CD14-positive monocyte (primary cell): Measurements from ENCODE around the gene GDF10. TPM values are rescaled to one million over a fixed set of nuclear protein-coding genes. Genes with fewer than 3 reads are reported as not detected.

Source experiments
- DNase-seq, 3 donors: peaks; one replicate each; pipeline ENCODE4 v3.0.0-alpha.2; 2011 to 2022
- H2AFZ ChIP-seq: 2 replicates; pipeline ENCODE4 v1.6.0; 2012; ENCODE audit warnings: mild to moderate bottlenecking, low read depth, low read length, inconsistent platforms; ENCODE audit not compliant: insufficient read depth, poor library complexity, severe bottlenecking
- H3K27ac ChIP-seq, 2 donors: 1 replicate in 1 of 2; 2 replicates in 1 of 2; pipeline ENCODE4 v1.5.1; 2012 to 2013; ENCODE audit warnings: low read length in 2 of 2, control low read depth in 1 of 2, inconsistent platforms in 1 of 2, low read depth in 1 of 2, mild to moderate bottlenecking in 1 of 2
- H3K27me3 ChIP-seq, 2 donors: one replicate each; pipeline versions ENCODE4 v1.6.0 to v1.6.1; 2011 to 2013; ENCODE audit warnings: low read length in 2 of 2; ENCODE audit not compliant: control insufficient read depth in 2 of 2, insufficient read depth in 2 of 2
- H3K36me3 ChIP-seq, 2 donors: replicated peaks in 1 of 2; 1 replicate in 1 of 2; 2 replicates in 1 of 2; pipeline versions ENCODE4 v1.5.1 to v1.6.1; 2012 to 2013; ENCODE audit warnings: low read length in 2 of 2, control low read depth in 1 of 2, inconsistent platforms in 1 of 2, mild to moderate bottlenecking in 1 of 2; ENCODE audit not compliant: insufficient read depth in 2 of 2, control insufficient read depth in 1 of 2
- H3K4me1 ChIP-seq, 2 donors: 1 replicate in 1 of 2; 2 replicates in 1 of 2; pipeline versions ENCODE4 v1.5.1 to v1.6.1; 2012 to 2013; ENCODE audit warnings: low read length in 2 of 2, control low read depth in 1 of 2, inconsistent platforms in 1 of 2, mild to moderate bottlenecking in 1 of 2, moderate library complexity in 1 of 2; ENCODE audit not compliant: insufficient read depth in 2 of 2, control insufficient read depth in 1 of 2
- H3K4me2 ChIP-seq: replicated peaks from 2 replicates; pipeline ENCODE3; 2012; ENCODE audit warnings: low read length, moderate library complexity, mild to moderate bottlenecking; ENCODE audit not compliant: poor library complexity, severe bottlenecking; ENCODE audit errors: extremely low read depth
- H3K4me3 ChIP-seq, 3 experiments: fragments of 200-600 bp in 1 of 3; sonication (generic) in 1 of 3; replicated peaks in 1 of 3; 1 replicate in 2 of 3; 2 replicates in 1 of 3; pipeline ENCODE4 v1.5.1; 2011 to 2013; ENCODE audit warnings: low read length in 3 of 3, mild to moderate bottlenecking in 3 of 3, control low read depth in 2 of 3, low read depth in 2 of 3, inconsistent platforms in 1 of 3, moderate library complexity in 1 of 3
- H3K79me2 ChIP-seq: 2 replicates; pipeline ENCODE4 v1.6.0; 2012; ENCODE audit warnings: mild to moderate bottlenecking, control low read depth, inconsistent platforms, low read length, moderate library complexity; ENCODE audit not compliant: insufficient read depth
- H3K9ac ChIP-seq: 2 replicates; pipeline ENCODE4 v1.6.0; 2017; ENCODE audit warnings: low read length, mild to moderate bottlenecking; ENCODE audit not compliant: insufficient read depth, poor library complexity, severe bottlenecking
- H3K9me3 ChIP-seq, 2 donors: replicated peaks in 1 of 2; 1 replicate in 1 of 2; 2 replicates in 1 of 2; pipeline versions ENCODE4 v1.5.1 to v1.6.1; 2012 to 2013; ENCODE audit warnings: low read length in 2 of 2, control low read depth in 1 of 2; ENCODE audit not compliant: control insufficient read depth in 1 of 2, insufficient read depth in 1 of 2
- H4K20me1 ChIP-seq: 2 replicates; pipeline ENCODE4 v1.6.0; 2012; ENCODE audit warnings: mild to moderate bottlenecking, low read length, control low read depth, moderate library complexity; ENCODE audit not compliant: insufficient read depth
- H3K27ac Mint-ChIP-seq, 7 donors: one replicate each; pipeline ENCODE4 v1.8.0; 2020; ENCODE audit warnings: mild to moderate bottlenecking in 7 of 7, mixed read lengths in 7 of 7, moderate library complexity in 6 of 7, inconsistent platforms in 2 of 7
- H3K27me3 Mint-ChIP-seq, 3 donors: one replicate each; pipeline ENCODE4 v1.8.0; 2021 to 2022; ENCODE audit warnings: low read depth in 3 of 3, mild to moderate bottlenecking in 3 of 3, mixed read lengths in 3 of 3, moderate library complexity in 3 of 3, inconsistent platforms in 1 of 3
- H3K36me3 Mint-ChIP-seq, 2 donors: one replicate each; pipeline ENCODE4 v1.8.0; 2020; ENCODE audit warnings: mixed read lengths in 2 of 2, inconsistent platforms in 1 of 2, mild to moderate bottlenecking in 1 of 2
- H3K4me1 Mint-ChIP-seq: one replicate; pipeline ENCODE4 v1.8.0; 2020; ENCODE audit warnings: mild to moderate bottlenecking, mixed read lengths
- H3K4me3 Mint-ChIP-seq, 2 donors: one replicate each; pipeline ENCODE4 v1.8.0; 2020; ENCODE audit warnings: mild to moderate bottlenecking in 2 of 2, mixed read lengths in 2 of 2, moderate library complexity in 1 of 2
- H3K9me3 Mint-ChIP-seq, 7 donors: one replicate each; pipeline ENCODE4 v1.8.0; 2020 to 2022; ENCODE audit warnings: mixed read lengths in 7 of 7, mild to moderate bottlenecking in 6 of 7, moderate library complexity in 6 of 7, inconsistent platforms in 2 of 7
- CTCF ChIP-seq: fragments of 200-600 bp; IDR thresholded peaks from one replicate; pipeline ENCODE4 v1.8.0; 2022; ENCODE audit warnings: antibody characterized with exemption, mild to moderate bottlenecking
- WGBS: methylation state at CpG from one replicate; pipeline ENCODE4 v1.1.5; 2013; ENCODE audit warnings: missing lambda C conversion rate; ENCODE audit not compliant: insufficient coverage; 5-methylcytosine and 5-hydroxymethylcytosine counted together
- intact Hi-C, 2 donors: fragments of 100-400 bp; cut with micrococcal nuclease; formaldehyde crosslinking; loops; one replicate each; pipeline versions ENCODE4 v1.15.0 to v1.15.1; 2023
- polyA plus RNA-seq, 3 donors: library from polyadenylated mRNA; depleted of rRNA in 1 of 3; unstranded in 2 of 3; stranded (reverse) in 1 of 3; fragments of 300-500 nt in 2 of 3; fragments of >200 nt in 1 of 3; fragmentation: Illumina TruSeq in 2 of 3; gene quantifications; 1 replicate in 2 of 3; 2 replicates in 1 of 3; pipeline ENCODE4 v1.2.3, GENCODE V29; 2012 to 2021

GDF10 gene
- polyA plus RNA-seq, 3 donors = not detected

GRCh38 chr10:47286591-47287315 is 13.2 kb upstream of the GDF10 start:
- Histone ChIP-seq H3K27me3 (no peaks in the 10 kb centered on the region), H3K79me2 (no peaks in the 10 kb centered on the region), H3K4me1 (peaks cover 19 to 21% of the 10 kb centered on the region in 2 donors), H4K20me1 (no peaks in the 10 kb centered on the region), H3K9me3 (no peaks in the 10 kb centered on the region), H3K4me2 (peak overlapping the region; percentile 34), H3K27ac (peak overlapping the region in 1 of 2 donors; percentile 20), H3K9ac (no peak overlapping the region), H2AFZ (no peak overlapping the region), H3K36me3 (no peaks in the 10 kb centered on the region), H3K4me3 (peak overlapping the region in 1 of 3 experiments; percentile 12)
- WGBS = 69% methylated on average over 2 of the region's 4 CpGs
- TF ChIP-seq CTCF = no peak
- Mint-ChIP-seq H3K27me3 (peaks cover 0 to 15% (median 13%) of the 10 kb centered on the region in 3 donors), H3K4me1 (peaks cover 30% of the 10 kb centered on the region), H3K36me3 (no peaks in the 10 kb centered on the region), H3K27ac (peak overlapping the region in 5 of 7 donors; percentile 37 to 80 (median 63)), H3K9me3 (peaks cover 0 to 3% (median 1%) of the 10 kb centered on the region in 7 donors), H3K4me3 (peak overlapping the region; percentile 31 to 69)
- DNase-seq = no peak
- intact Hi-C loops = loop anchor here in 1 of 2 donors (5.0 kb wide), 1 partner anchor 49 kb away; no protein-coding TSS in a partner anchor

- intact Hi-C loops = loop anchor here in 1 of 2 donors (5.0 kb wide), 1 partner anchor 50 kb away; no protein-coding TSS in a partner anchor
- Mint-ChIP-seq H3K27ac (no peak overlapping the region), H3K27me3 (peaks cover 0 to 13% (median 13%) of the 10 kb centered on the region in 3 donors), H3K4me1 (peaks cover 30% of the 10 kb centered on the region), H3K4me3 (no peak overlapping the region), H3K9me3 (peaks cover 0 to 3% (median 2%) of the 10 kb centered on the region in 7 donors), H3K36me3 (no peaks in the 10 kb centered on the region)
- TF ChIP-seq CTCF = no peak
- no peak overlapping the region for H3K4me3 ChIP-seq
- no peak overlapping the region for H2AFZ ChIP-seq
- no peaks in the 10 kb centered on the region for H3K79me2 ChIP-seq
- H3K4me1 ChIP-seq = peaks cover 19 to 21% of the 10 kb centered on the region in 2 donors
- 97% methylated on average over 12 of the region's 12 CpGs for WGBS
- H4K20me1 ChIP-seq = no peaks in the 10 kb centered on the region
- no peak overlapping the region for H3K9ac ChIP-seq
- DNase-seq = no peak
- H3K9me3 ChIP-seq = no peaks in the 10 kb centered on the region
- no peak overlapping the region for H3K27ac ChIP-seq
- no peak overlapping the region for H3K4me2 ChIP-seq
- no peaks in the 10 kb centered on the region for H3K36me3 ChIP-seq
- H3K27me3 ChIP-seq = no peaks in the 10 kb centered on the region
Observed at GRCh38 chr10:47287365-47287802, 12.6 kb upstream of the GDF10 start.
